Aorta (tissue), 5 donors: ENCODE data around the gene SCAMP2. TPM values are rescaled to one million over a fixed set of nuclear protein-coding genes. Genes with fewer than 3 reads are reported as not detected.

ENCODE experiments used
- ATAC-seq: fragments of 200-7000 bp; cut with Tn5 transposase; one replicate; pipeline ENCODE4 v1.9.1; 2022; ENCODE audit warnings: moderate library complexity; ENCODE audit not compliant: low FRiP score
- DNase-seq, 2 donors: peaks; one replicate each; pipeline ENCODE4 v3.0.0-alpha.2; 2020
- H3K27ac ChIP-seq, 2 donors: one replicate each; pipeline ENCODE4 v1.5.1; 2013; ENCODE audit warnings: low read length in 2 of 2, mild to moderate bottlenecking in 2 of 2, moderate library complexity in 2 of 2, control low read depth in 1 of 2, inconsistent platforms in 1 of 2, low read depth in 1 of 2
- H3K27me3 ChIP-seq, 2 donors: one replicate each; pipeline ENCODE4 v1.6.1; 2013; ENCODE audit warnings: control low read depth in 1 of 2, low read length in 1 of 2, mild to moderate bottlenecking in 1 of 2, moderate library complexity in 1 of 2; ENCODE audit not compliant: insufficient read depth in 2 of 2, control insufficient read depth in 1 of 2
- H3K36me3 ChIP-seq, 2 donors: one replicate each; pipeline ENCODE4 v1.6.1; 2013; ENCODE audit warnings: control low read depth in 1 of 2, low read length in 1 of 2, mild to moderate bottlenecking in 1 of 2; ENCODE audit not compliant: insufficient read depth in 2 of 2, control insufficient read depth in 1 of 2
- H3K4me1 ChIP-seq, 2 donors: one replicate each; pipeline ENCODE4 v1.6.1; 2013; ENCODE audit warnings: low read length in 2 of 2, control low read depth in 1 of 2, mild to moderate bottlenecking in 1 of 2, moderate library complexity in 1 of 2; ENCODE audit not compliant: insufficient read depth in 2 of 2, control insufficient read depth in 1 of 2
- H3K4me3 ChIP-seq, 2 donors: one replicate each; pipeline ENCODE4 v1.5.1; 2013; ENCODE audit warnings: low read length in 2 of 2, control low read depth in 1 of 2, mild to moderate bottlenecking in 1 of 2
- H3K9me3 ChIP-seq: one replicate; pipeline ENCODE4 v1.6.1; 2013; ENCODE audit warnings: mild to moderate bottlenecking, low read length; ENCODE audit not compliant: control insufficient read depth
- WGBS, 2 donors: extraction: QIAGEN DNeasy Blood & Tissue Kit; methylation state at CpG; one replicate each; pipeline ENCODE4 v1.1.7; 2013; 5-methylcytosine and 5-hydroxymethylcytosine counted together
- intact Hi-C, 2 donors: fragments of 100-400 bp; cut with DNase I; formaldehyde crosslinking; loops; one replicate each; pipeline versions ENCODE4 v1.14.2 to v1.15.0; 2022
- polyA plus RNA-seq, 2 donors: library from polyadenylated mRNA; stranded (reverse); fragments of 200-250 nt; gene quantifications; one replicate each; pipeline ENCODE4 v1.2.3, GENCODE V29; 2013
- total RNA-seq, 2 donors: library from RNA; stranded (reverse); fragmentation: NEBNext Ultra II Directional; extraction: Animal tissue kit (Norgen Biotek cat#: 25700); gene quantifications; one replicate each; pipeline ENCODE4 v1.2.1, GENCODE V29; 2021
- donor health status: healthy with polysubstance abuse.
- donor health status: Bipolar disorder and iron deficiency.
- donor health status: DM: no; HTN: no; CAD: no.
- donor health status: DM: no; HTN: no; CAD: no.
- donor health status: DM: yes; HTN: yes; CAD: no.

SCAMP2 gene
- total and polyA plus RNA-seq, 4 donors: 21.8 to 65.0 (median 46.3) TPM

DNA sequence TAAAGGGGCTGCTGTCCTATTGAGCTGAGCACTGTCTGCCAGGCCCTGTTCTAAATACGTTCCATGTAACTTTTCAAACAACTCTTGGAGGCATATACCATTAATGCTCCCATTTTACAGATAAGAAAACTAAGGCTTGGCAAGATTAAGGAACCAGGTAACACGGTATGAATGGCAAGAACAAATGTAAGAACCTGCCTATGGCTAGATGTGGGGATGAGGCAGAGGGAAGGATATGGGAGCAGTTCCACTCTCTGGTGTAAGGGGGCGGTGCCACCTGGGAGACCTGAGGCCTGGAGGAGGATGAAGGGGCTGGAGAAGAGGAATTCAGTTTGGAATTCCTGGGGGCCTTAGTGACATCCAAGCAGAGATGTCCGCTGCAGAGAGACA is 64.3 kb downstream of the SCAMP2 start:
- intact Hi-C loops: loop anchor here in 1 of 2 donors (5.0 kb wide), 1 partner anchor 37 kb away; no protein-coding TSS in a partner anchor

GRCh38 chr15:74808078-74808839 is 64.9 kb downstream of the SCAMP2 start:
- H3K36me3 ChIP-seq: no peaks in the 10 kb centered on the region
- no peak for DNase-seq
- no peaks in the 10 kb centered on the region for H3K4me1 ChIP-seq
- WGBS, 2 donors: 64 to 77% methylated on average over 18 of the region's 18 CpGs
- H3K27ac ChIP-seq: no peak overlapping the region
- H3K9me3 ChIP-seq: no peaks in the 10 kb centered on the region
- no peak for ATAC-seq
- no peaks in the 10 kb centered on the region for H3K27me3 ChIP-seq
- intact Hi-C loops: loop anchor here in 1 of 2 donors (5.0 kb wide), 1 partner anchor 36 kb away; no protein-coding TSS in a partner anchor
- no peak overlapping the region for H3K4me3 ChIP-seq

More for the DNA sequence above, 64.3 kb downstream of the SCAMP2 start:
- Histone ChIP-seq H3K27me3 (no peaks in the 10 kb centered on the region), H3K4me3 (no peak overlapping the region), H3K27ac (no peak overlapping the region), H3K36me3 (no peaks in the 10 kb centered on the region), H3K9me3 (no peaks in the 10 kb centered on the region), H3K4me1 (no peaks in the 10 kb centered on the region)
- 55 to 62% methylated on average over 4 of the region's 4 CpGs for WGBS, 2 donors
- ATAC-seq: no peak
- DNase-seq: no peak

DNA sequence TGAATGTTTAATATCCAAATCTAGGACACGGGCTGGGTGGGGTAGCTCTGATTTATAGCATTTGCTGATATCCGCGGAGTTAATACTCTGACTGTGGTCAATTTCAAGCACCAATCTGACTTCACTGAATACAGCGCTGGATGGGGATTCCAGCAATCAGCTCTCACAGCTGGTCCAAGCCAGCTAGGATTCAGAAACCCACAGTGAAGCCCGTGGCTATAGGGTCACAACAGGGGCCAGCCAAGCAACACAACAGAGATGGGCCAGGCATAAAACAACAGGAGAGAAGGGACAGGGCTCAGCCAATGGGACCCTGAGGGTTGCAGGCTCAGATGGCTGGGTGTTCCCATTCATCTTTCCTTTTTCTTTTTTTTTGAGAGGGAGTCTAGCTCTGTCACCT is 65.9 kb downstream of the SCAMP2 start:
- Histone ChIP-seq H3K27ac (no peak overlapping the region), H3K4me3 (no peak overlapping the region), H3K9me3 (no peaks in the 10 kb centered on the region), H3K27me3 (no peaks in the 10 kb centered on the region), H3K36me3 (no peaks in the 10 kb centered on the region), H3K4me1 (no peaks in the 10 kb centered on the region)
- intact Hi-C loops: loop anchor here in 1 of 2 donors (5.0 kb wide), 1 partner anchor 35 kb away; no protein-coding TSS in a partner anchor
- DNase-seq (no peak), ATAC-seq (peak; percentile 35)
- WGBS, 2 donors: 54 to 55% methylated on average over 5 of the region's 5 CpGs

GRCh38 chr15:74804935-74805334 is 68.2 kb downstream of the SCAMP2 start:
- Histone ChIP-seq H3K4me3 (no peak overlapping the region), H3K9me3 (no peaks in the 10 kb centered on the region), H3K4me1 (no peaks in the 10 kb centered on the region), H3K27ac (no peak overlapping the region), H3K27me3 (no peaks in the 10 kb centered on the region), H3K36me3 (peaks cover 0 to 1% of the 10 kb centered on the region in 2 donors)
- ATAC-seq: no peak
- intact Hi-C loops: loop anchor here (5.0 kb wide), 2 partner anchors 33 to 38 kb away; no protein-coding TSS in a partner anchor
- 59 to 65% methylated on average over 6 of the region's 6 CpGs for WGBS, 2 donors
- no peak for DNase-seq

DNA sequence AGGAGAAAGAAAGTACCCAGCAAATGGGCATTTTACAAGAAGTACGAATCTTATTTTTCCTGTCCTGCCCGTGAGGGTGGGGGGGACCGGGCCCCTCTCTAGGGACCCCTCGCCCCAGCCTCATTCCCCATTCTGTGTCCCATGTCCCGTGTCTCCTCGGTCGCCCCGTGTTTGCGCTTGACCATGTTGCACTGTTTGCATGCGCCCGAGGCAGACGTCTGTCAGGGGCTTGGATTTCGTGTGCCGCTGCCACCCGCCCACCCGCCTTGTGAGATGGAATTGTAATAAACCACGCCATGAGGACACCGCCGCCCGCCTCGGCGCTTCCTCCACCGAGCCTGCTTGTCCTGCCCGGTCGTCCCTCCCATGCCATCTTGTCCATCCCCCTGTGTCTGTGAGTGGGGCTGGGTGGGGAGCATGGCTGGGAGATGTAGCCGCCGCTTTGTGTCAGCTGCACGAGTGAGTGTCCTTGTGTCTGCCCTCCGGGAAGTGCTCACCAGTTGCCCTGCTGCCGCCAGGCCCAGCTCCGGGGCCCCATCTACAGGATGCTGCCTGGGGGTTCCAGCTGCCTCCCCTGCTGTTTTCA is 70.2 kb downstream of the SCAMP2 start:
- Histone ChIP-seq H3K27me3 (no peaks in the 10 kb centered on the region), H3K36me3 (peaks cover 0 to 1% of the 10 kb centered on the region in 2 donors), H3K4me3 (no peak overlapping the region), H3K9me3 (no peaks in the 10 kb centered on the region), H3K27ac (no peak overlapping the region), H3K4me1 (no peaks in the 10 kb centered on the region)
- intact Hi-C loops: loop anchor here in 1 of 2 donors (5.0 kb wide), 1 partner anchor 36 kb away; no protein-coding TSS in a partner anchor
- DNase-seq: no peak
- WGBS, 2 donors: 88 to 89% methylated on average over 31 of the region's 31 CpGs
- no peak for ATAC-seq

- WGBS, 2 donors: 87 to 89% methylated on average over 20 of the region's 20 CpGs
- H3K27ac ChIP-seq: no peak overlapping the region
- DNase-seq (peak in 1 of 2 donors; percentile 56), ATAC-seq (no peak)
- no peaks in the 10 kb centered on the region for H3K4me1 ChIP-seq
- no peaks in the 10 kb centered on the region for H3K9me3 ChIP-seq
- intact Hi-C loops: loop anchor here in 1 of 2 donors (5.0 kb wide), 1 partner anchor 35 kb away; no protein-coding TSS in a partner anchor
- no peaks in the 10 kb centered on the region for H3K27me3 ChIP-seq
- H3K36me3 ChIP-seq: peaks cover 0 to 1% of the 10 kb centered on the region in 2 donors
- H3K4me3 ChIP-seq: no peak overlapping the region
Measured at GRCh38 chr15:74802290-74802689, 70.9 kb downstream of the SCAMP2 start.

- ATAC-seq: no peak
- Histone ChIP-seq H3K27me3 (no peaks in the 10 kb centered on the region), H3K4me1 (no peaks in the 10 kb centered on the region), H3K4me3 (no peak overlapping the region), H3K36me3 (peaks cover 0 to 1% of the 10 kb centered on the region in 2 donors), H3K27ac (no peak overlapping the region), H3K9me3 (no peaks in the 10 kb centered on the region)
- 83 to 86% methylated on average over 18 of the region's 18 CpGs for WGBS, 2 donors
- no peak for DNase-seq
- intact Hi-C loops: loop anchor here in 1 of 2 donors (2.0 to 5.0 kb wide), 2 partner anchors 19 to 34 kb away; partner anchors contain the start of gene CSK
Measured at GRCh38 chr15:74801311-74801997, 71.7 kb downstream of the SCAMP2 start.

DNA sequence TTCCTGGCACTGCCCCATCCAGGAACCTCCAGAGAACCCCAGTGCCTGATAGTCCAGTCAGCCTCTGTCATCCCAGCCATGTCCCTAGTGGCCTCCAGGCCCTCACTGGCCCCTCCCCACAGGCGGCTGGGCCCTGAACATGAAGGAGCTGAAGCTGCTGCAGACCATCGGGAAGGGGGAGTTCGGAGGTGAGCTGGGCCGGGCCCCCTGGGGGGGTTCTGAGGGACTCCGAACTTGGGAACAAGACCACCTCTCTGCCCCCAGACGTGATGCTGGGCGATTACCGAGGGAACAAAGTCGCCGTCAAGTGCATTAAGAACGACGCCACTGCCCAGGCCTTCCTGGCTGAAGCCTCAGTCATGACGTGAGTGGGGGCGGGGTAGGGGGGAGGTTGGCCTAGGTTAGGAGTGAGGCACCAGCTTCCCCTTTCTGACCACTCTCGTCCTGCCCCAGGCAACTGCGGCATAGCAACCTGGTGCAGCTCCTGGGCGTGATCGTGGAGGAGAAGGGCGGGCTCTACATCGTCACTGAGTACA is 72.5 kb downstream of the SCAMP2 start:
- no peak for ATAC-seq
- H3K36me3 ChIP-seq: peaks cover 0 to 1% of the 10 kb centered on the region in 2 donors

More for the DNA sequence above, 72.5 kb downstream of the SCAMP2 start:
- no peak overlapping the region for H3K4me3 ChIP-seq
- 81 to 84% methylated on average over 20 of the region's 20 CpGs for WGBS, 2 donors
- H3K4me1 ChIP-seq: no peaks in the 10 kb centered on the region
- no peaks in the 10 kb centered on the region for H3K27me3 ChIP-seq
- intact Hi-C loops: loop anchor here in 1 of 2 donors (2.0 to 5.0 kb wide), 2 partner anchors 18 to 33 kb away; partner anchors contain the start of gene CSK
- H3K9me3 ChIP-seq: no peaks in the 10 kb centered on the region
- no peak overlapping the region for H3K27ac ChIP-seq
- peak in 1 of 2 donors; percentile 67 for DNase-seq
